NCI-H748 (cell line): ENCODE results near the gene HSD11B2.

Experiments used
- DNase-seq: peaks from one replicate; lab custom pipeline; 2025; ENCODE audit not compliant: unreplicated experiment; lab: John Stamatoyannopoulos, UW

The HSD11B2 gene

DNA sequence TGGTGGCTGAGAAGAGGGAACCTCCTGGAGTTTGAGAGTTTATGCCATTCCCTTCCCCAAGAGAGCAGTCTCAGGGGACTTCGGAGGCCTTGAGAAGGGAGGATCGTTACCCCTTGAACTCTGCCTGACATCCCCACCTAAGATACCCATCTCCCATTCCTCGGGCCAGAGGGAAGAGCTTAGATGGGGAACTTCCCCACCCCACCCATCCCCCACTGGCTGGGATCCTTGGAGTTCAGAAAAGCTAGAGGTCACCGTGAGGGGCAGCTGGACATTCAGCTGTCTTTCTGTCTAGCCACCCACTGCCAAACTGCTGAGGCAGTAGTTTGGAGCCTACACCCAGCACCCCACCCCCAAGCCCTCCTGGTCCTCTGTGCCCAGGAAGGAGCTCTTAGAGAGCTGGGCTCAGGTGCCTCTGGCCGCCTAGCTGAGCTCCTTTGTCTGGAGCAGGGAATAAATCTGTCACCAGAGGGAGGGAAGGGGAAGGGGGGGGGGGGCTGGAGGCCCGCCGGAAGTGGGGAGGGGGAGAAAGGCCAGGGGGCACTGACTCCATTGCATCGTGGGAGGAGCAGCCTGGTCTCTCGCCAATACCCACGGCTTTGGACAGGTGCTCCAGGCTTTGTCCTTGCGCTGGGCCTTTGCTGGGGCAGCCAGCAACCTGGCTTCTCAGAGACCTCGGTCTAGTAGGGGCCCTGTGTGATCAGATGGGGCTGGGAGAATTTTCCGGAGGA, 1.0 kb downstream of the HSD11B2 start:
- DNase-seq, result peak; percentile 28

DNA sequence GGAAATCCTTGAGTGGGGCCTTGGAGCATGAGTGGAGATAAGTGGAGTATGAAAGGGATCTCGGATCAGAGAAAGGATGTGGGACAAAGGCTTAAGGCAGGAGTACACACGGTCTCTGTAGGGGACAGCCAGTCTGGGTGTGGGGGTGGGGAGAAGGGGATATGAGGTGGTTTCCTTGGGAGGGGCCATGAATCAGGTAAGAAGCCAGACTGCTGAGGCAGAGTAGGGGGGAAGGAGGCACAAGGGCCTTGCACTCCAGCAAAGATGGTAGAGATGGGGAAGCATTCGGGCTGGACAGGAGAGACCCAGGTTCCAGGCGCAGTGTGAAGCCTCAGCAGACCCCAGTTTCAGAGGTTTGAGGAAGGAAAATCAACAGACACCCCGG, 1.6 kb downstream of the HSD11B2 start:
- no peak for DNase-seq

DNA sequence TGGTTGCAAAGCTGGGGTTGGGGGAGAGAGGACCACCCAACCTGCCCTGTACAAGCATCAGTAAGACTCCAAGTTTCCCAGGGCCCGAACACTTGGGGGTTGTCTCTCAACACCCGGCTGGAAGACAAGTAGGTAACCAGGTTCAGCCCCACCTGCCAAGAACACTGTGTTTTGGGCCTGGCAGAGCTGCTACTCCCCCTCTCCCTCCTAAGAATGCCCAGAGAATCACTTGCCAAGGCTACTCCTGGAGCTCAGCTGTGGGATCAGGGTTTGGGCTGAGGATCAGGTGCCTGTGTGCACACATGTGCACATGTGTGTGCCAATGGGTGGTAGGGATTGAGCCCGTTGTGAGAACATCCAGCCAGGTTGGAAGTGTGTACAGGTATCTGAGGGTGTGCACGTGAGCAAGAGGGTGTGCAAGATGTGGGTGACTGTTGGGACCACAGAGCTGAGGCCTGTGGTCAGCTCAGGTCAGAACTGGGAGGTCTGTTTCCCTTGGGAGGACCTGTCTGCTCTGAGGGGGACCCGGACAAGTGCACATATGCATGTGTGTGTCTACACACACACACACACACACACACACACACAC, 2.3 kb downstream of the HSD11B2 start:
- DNase-seq, result no peak

DNA sequence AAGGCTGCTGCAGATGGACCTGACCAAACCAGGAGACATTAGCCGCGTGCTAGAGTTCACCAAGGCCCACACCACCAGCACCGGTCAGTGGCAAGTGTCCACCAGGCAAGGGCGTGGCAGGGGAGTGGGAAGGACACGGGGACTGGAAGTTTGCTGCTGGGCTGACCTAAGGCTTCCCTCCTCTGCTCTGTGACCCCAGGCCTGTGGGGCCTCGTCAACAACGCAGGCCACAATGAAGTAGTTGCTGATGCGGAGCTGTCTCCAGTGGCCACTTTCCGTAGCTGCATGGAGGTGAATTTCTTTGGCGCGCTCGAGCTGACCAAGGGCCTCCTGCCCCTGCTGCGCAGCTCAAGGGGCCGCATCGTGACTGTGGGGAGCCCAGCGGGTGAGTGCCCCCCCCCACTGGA, 4.8 kb downstream of the HSD11B2 start:
- DNase-seq, result no peak

DNA sequence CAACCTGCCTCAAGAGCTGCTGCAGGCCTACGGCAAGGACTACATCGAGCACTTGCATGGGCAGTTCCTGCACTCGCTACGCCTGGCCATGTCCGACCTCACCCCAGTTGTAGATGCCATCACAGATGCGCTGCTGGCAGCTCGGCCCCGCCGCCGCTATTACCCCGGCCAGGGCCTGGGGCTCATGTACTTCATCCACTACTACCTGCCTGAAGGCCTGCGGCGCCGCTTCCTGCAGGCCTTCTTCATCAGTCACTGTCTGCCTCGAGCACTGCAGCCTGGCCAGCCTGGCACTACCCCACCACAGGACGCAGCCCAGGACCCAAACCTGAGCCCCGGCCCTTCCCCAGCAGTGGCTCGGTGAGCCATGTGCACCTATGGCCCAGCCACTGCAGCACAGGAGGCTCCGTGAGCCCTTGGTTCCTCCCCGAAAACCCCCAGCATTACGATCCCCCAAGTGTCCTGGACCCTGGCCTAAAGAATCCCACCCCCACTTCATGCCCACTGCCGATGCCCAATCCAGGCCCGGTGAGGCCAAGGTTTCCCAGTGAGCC, 5.8 kb downstream of the HSD11B2 start:
- DNase-seq, result no peak

DNA sequence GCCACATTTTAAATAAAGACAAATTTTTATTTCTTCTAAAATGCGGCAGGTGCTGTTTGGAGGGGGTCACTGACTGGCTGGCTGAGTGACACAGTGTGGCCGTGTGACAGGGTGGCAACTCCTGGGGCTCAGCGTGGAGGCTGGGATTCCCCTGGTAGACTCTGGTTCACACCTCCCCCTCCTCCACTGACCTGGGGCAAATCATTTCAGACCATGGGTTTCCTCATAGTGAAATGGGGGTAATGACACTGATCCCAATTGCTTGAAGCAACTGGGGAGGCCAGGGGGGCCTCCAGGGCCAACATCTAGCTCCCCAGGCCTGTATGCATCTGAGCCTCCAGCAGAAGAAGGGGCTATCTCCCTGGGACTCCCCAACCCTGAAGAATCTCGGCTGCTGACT, 6.6 kb downstream of the HSD11B2 start:
- DNase-seq, result no peak

DNA sequence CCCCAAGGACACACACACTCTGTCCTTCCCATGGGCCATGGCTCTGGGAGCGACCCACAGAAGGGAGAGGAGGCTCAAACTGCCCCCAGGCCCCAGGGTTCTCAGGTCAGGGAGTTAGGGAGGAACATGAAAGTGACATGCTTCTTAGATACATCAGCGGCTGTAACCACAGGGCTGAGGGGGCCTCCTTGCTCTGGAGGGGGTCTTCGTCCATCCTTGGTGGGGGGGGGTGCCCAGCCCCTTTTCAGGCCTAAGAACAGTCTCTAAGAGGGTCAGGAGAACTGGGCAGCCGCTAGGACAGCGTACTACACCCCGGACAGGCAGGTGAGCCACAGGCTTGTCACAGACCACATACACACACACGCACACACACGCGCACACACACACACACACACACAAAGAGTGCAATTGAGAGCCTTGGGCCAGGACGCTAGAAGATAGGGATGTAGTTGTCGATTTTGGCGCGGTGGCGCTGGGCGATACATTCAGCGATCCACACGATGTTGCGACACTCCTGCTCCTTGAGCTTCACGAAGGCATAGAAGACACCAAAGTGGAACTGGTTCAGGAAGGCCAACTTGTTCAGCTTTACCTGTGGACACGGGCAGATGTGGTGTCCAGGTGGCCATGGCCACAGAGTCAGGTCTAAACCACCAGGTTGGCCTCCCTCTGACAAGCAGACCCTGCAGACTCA, 7.3 kb downstream of the HSD11B2 start:
- DNase-seq, result no peak

DNA sequence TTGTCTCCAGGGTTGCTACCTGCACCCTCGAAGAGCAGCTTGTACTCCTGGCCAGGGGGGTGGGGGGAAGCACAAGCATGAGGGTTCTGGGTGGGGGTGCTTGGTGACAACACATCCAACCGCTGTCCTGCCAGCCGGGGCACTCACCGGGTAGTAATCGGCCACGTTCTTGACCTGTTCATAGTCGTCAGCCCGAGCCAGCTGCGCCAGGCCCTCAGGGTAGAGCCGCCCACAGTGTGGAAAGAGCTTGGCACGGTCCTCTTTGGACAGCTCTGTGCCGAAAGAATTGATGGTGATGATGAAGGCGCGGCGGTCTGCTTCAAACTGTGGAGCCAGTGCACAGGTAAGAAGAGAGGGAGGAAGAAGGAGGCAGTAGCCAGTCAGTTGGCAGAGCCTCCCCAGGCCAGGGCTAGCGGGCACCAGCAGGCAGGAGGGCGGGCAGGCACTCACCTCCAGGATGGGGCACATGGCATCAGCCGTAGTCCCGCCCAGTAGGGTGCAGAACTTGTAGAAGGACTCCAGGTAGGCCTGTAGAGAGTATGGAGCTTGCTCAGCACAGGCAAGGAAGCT, 8.0 kb downstream of the HSD11B2 start:
- no peak for DNase-seq

DNA sequence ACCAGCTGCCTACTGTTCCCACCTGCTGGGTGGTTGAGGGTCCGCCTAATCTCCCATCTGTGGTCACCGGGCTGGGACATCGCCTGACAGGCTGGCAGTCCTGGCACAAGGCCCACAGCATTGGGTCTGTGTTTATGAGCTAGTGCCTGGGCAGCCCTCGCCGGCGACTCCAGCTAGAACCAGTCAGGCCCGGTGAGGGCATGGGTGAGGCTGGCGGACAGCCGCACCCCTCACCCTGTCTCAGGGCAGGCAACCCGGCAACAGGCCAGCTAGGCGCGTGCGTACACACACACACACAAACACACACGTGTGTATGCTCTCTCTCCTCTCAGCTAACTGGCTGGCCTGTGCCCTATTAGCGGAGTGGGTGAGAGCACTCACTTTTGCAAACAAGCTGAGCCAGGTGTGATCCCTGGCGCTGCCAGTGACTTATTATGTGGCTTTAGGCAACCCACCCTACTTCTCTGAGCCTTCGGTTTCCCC, 10.4 kb downstream of the HSD11B2 start:
- DNase-seq, result peak; percentile 61

DNA sequence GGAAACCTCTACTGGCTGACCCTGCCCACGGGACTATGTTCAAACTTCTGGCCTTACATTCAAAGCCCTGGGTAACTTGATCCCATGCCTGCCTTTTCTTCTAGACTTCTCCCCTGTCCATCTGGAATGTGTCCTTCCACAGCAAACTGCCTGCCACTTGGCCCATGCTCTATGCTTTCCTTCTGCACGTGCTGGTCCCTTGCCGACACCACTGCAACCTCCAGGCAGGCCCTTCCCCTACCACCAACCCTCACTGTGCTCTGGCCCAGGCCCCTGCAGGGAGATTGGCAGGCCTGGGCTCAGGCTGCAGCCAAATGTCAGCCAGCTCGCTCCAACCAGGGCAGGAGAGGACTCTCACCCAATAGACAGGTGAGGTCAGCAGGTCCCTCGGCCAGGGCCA, 11.0 kb downstream of the HSD11B2 start:
- DNase-seq, result no peak

DNA sequence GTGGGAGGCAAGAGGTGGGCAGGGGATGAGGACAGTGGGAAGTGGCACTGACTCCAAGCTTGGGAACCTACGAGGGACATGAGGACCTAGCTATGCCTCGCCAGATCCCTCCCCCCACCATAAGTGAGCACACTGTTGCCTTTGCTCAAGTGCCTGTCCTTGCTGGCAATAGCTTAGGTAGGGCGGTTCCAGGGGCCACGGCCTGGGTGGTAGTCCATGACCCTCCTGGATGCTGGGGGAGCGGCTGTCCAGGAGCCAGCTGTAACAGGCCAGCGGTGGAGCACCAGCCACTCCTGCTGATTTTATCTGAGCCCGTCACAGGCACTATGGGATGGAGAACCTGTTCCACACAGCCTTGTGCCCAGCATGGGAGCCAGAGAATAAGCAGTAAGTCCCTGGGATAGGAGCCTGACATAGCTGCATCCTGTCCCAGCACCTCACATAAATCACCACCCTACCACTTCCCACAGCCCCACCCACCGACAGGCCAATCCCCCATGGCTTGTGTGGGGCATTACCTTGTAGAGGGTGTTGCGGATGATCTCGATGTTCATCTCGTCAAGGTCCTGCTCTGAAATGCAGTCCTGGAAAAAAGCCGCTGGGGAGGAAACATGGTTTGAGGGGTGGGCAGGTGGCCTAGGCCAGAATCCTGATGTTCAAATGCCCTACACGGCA, 11.8 kb downstream of the HSD11B2 start:
- no peak for DNase-seq

DNA sequence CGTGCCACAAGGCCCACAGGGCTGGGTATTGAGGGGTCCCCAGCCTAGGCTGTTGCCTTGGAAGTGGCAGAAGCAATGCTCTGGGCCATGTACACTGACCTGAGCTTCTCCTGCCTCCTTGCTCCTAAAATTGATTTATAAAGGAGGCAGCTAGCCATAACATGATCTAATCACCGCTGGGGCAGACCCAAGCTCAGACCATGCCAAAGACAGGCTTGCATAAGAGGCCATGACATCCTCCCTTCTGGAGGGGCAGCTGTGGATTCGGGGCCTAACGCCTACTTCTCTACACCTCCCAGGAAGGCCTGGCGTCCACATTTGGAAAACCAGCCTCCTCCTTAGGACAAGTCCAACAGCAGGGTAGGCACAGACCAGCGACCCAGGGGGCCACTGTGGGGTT, 12.3 kb downstream of the HSD11B2 start:
- no peak for DNase-seq

DNA sequence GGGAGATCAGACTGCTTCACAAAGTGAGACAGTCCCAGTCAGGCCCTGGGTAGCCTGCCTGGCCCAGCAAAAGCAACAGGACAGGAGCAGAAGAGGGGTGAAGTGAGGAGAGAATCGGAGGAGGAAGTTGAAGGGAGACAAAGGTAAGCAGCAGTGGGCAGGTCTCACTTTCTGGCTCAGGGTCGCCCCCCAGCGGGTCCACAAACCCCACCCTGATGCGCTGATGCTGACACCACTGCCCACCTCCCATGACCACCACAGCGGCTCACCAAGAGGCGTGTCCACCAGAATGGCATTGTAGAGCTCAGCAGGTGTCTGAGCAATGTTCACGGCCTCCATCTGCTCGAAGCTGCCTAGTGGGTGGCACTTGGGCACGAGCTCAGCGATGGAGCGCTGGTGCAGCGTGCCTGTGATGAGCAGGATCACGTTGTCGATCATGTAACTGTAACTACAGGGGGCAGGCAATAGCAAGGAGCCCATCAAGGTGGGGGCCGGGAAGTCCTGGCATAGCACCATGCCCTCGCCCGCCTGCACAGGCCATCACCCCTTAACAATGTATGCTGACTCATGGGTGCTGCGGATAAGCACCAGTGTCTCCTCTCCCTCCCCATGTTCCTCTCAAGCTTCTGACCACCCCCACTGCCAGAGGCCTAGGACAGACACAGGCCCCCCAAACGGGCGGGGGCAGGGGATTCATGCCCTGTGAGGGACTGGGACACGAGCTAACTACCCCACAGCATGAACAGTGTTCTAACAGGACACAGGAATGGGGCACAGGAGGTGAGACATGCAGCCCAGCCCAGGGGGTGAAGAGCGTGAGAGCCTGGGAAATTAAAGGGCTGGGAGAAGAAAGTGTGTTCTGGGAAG, 13.6 kb downstream of the HSD11B2 start:
- no peak for DNase-seq

DNA sequence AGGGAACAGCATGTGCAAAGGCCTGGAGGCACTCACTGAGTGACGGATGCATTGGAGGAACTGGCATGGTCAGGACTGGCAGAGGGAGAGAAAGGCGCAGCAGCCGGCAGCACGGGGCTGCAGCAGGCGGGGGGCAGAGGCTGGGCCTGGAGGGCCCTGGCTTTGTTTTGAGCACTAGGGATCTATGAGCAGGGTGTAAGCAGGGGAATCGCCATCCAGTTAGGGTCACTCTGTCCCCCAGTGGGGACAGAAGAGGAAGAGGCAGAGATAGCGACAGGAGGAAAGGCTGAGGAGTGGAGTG, 14.2 kb downstream of the HSD11B2 start:
- DNase-seq, result no peak

DNA sequence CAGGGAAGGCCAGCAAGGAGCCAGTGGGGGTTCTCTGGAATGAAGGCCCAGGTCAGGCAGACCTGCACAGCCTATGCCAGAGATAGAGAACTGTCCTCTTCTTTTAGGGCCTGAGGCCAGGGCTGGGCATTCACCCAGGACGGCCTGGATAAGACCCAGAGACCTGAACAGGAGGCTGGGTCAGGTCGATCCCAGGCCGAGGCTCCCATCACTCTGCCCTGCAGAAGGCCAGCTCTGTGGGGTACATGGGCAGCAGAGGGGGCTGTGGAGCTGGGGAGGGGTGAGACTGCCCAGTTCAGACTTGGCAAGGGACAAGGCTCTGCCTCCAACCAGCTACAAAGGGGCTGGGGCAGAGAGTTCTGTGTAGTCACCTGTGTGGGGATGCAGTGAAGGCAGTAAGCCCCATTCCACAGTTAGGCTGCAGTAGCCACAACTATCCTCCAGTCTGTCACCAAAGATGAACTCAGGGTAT, 14.6 kb downstream of the HSD11B2 start:
- no peak for DNase-seq

DNA sequence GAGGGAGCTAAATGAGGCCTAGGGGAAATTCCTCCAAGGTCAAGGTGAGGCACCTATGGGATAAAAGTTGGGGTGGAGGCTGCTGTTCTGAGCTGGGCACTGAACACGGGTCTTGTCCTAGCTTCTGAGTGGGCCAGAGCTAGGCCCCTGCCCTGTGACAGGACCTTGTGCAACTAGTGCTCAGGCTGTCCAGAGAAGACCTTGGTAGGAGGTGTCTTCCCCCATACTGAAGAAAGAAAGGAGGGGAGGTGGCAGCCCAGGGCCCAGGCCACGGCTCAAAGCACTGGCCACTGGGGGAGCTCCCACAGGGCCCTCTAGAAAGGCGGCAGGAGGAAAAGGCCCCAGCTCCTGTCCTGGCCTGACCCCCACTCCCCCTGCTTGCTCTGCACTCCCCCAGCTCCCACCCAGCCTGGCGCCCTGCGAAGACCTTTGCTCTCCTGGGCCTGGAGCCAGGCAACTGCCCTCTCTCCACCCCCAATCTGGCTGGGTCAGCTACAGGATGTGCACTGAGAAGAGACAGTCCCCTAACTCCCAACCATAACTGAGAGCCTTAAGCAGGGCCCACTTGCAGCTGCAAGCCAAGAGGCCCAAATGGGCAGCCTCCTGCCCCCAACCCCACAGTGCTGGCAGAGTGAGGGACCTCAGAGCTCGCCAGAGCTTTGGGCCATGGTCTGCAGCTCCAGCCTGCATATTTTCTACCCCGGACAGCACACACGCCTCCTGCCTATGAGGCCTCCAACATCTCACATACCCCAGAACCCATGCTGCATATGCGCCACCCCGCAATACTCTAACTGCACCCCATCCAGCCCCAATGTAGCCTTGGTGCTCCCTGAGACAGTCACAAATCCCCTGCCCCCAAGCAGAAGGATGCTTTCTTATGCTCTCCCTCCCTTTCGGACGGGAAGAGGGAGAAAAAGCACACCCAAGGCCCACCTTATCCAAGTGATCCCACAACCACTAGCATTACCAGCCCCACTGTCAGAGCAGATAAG, 15.3 kb downstream of the HSD11B2 start:
- no peak for DNase-seq

DNA sequence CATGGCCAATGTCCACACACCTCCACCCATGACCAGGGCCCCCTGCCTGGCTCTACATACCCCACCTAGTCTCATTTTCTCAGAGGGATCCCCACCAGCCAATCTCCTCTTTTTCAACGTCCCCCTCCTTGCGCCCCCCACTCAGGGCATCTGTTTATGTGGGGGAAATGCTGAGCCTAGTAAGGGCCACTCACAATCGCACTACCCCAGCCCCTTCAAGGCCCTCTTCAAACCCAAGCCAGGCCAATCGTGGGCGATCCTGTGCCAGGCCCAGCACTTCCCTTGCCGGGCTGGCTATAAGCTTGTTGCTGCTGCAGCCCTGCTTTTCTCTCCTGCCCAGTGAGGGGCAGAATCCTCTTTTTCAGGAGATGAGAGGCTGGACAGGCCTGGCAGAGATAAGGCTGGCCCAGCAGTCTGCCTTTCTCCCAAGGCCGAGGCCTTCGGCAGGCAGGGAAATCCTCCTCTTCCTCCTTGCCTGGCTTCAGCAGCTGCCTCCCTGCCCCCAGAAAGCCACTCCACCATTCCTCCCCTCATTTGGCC, 16.1 kb downstream of the HSD11B2 start:
- DNase-seq, result no peak

DNA sequence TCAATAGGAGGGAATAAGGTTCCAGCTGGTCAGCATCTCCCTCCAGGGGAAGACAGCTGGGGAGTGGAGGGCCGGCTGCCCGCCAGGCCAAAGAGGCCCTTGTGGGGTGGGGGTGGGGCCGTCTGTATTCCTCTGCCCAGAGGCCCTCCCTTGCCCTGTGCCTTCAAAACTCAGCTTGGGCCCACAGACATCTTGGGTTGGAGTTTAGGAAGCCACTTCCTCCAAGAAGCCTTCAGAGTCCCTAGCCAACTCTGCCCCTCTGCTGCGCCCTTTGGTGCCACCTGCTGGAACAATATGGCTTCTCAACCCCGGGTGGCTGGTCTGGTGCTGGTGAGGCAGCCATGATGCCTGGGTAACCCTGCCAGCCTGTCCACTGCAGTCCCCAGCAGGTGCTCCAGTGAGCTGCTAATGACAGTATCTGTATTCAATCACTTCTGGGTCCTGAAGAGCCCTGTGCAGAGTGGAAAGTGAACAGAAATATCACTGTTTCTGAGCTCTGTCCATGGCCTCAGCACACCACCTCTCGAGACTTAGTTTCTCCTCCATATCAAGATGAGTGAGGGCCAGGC, 16.7 kb downstream of the HSD11B2 start:
- DNase-seq, result peak; percentile 2
